Measurements from ENCODE around the gene TAF8. TPM values are rescaled to one million over a fixed set of nuclear protein-coding genes. Genes with fewer than 3 reads are reported as not detected.

The TAF8 gene
- total RNA-seq, 4 donors from 2014 or later, result 6.0 to 33.2 (median 10.8) TPM

DNA sequence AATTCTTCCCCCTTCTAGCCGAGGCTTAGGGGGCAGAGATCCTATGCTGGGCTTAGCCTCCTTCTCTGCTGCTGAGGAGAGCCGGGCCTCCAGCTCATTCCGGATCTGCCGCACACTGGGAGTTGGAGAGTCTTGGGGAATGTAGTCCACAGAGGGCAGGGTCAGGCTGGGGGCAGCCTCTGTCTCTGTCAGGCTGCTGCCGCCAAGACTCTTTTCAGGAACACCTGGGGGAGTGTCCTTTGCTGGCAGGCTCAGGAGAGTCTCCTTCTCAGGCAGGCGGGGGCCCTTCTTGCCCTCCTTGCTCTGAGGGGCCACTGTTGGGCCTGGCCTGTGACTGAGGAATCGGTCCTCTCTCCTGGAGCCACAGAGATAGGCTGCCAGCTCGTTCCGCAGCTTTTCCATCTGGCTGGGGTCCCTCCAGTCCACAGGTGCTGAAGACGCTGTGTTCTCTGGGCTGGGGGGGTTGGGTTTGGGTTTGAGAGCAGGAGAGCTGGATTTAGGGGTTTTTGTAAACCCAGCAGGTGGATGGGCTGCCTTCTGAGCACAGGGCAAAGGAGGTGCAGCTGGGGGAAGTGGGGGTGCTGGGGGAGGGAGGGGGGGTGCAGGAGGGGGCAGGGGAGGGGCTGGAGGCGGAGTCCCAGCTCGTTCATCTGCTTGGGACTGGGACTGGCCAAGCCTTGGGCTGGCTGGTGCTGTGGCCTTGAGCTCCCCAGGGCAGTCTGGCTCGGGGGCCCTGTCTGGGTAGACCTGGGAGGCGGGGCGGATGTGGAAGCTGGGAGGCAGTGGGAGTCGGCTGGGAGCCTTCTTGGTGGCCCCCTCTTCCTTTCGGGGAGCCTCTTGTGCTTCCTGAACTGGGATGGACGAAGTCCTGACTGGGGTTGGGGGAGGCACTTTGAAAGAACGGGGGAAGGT, 56.0 kb downstream of the TAF8 start:
- no peaks in the 10 kb centered on the region for H3K9me3 ChIP-seq
- peaks cover 0 to 6% (median 0%) of the 10 kb centered on the region in 4 donors for H3K27me3 ChIP-seq
- intact Hi-C loops (cut with DNase I), result no loop called here
- peaks cover 7 to 79% (median 7%) of the 10 kb centered on the region in 3 donors for H3K36me3 ChIP-seq
- no peak for TF ChIP-seq CTCF (IDR thresholded peaks at IDR 0.05)
- no peak for TF ChIP-seq POLR2A (IDR thresholded peaks at IDR 0.05)
- DNase-seq, result no peak
- peak overlapping the region in 1 of 4 donors; percentile 92 for H3K27ac ChIP-seq
- H3K4me1 ChIP-seq, result peaks cover 18 to 63% (median 24%) of the 10 kb centered on the region in 3 donors
- 72 to 73% methylated on average over 3 to 8 of the region's 19 CpGs for WGBS, 2 donors
- no peak overlapping the region for H3K4me3 ChIP-seq

- intact Hi-C loops (cut with DNase I), result no loop called here
- Histone ChIP-seq H3K4me3 (no peak overlapping the region), H3K36me3 (peaks cover 2 to 91% (median 7%) of the 10 kb centered on the region in 3 donors), H3K27me3 (peaks cover 0 to 6% (median 0%) of the 10 kb centered on the region in 4 donors), H3K9me3 (no peaks in the 10 kb centered on the region), H3K27ac (no peak overlapping the region), H3K4me1 (peaks cover 6 to 48% (median 18%) of the 10 kb centered on the region in 3 donors)
- 94 to 100% methylated on average over 1 to 2 of the region's 2 CpGs for WGBS, 2 donors
- no peak for DNase-seq
- TF ChIP-seq POLR2A (IDR thresholded peaks at IDR 0.05) (no peak), CTCF (IDR thresholded peaks at IDR 0.05) (no peak)
Observed at GRCh38 chr6:42108071-42108470, 57.7 kb downstream of the TAF8 start.

GRCh38 chr6:42110683-42111082, 60.4 kb downstream of the TAF8 start:
- Histone ChIP-seq H3K27ac (no peak overlapping the region), H3K4me1 (peaks cover 0 to 46% (median 6%) of the 10 kb centered on the region in 3 donors), H3K27me3 (peaks cover 0 to 6% (median 0%) of the 10 kb centered on the region in 4 donors), H3K4me3 (no peak overlapping the region), H3K9me3 (no peaks in the 10 kb centered on the region), H3K36me3 (peaks cover 0 to 67% (median 7%) of the 10 kb centered on the region in 3 donors)
- 71 to 80% methylated on average over 3 of the region's 3 CpGs for WGBS, 2 donors
- no peak for DNase-seq
- intact Hi-C loops (cut with DNase I), result no loop called here
- no peak for TF ChIP-seq CTCF (IDR thresholded peaks at IDR 0.05)
- no peak for TF ChIP-seq POLR2A (IDR thresholded peaks at IDR 0.05)

DNA sequence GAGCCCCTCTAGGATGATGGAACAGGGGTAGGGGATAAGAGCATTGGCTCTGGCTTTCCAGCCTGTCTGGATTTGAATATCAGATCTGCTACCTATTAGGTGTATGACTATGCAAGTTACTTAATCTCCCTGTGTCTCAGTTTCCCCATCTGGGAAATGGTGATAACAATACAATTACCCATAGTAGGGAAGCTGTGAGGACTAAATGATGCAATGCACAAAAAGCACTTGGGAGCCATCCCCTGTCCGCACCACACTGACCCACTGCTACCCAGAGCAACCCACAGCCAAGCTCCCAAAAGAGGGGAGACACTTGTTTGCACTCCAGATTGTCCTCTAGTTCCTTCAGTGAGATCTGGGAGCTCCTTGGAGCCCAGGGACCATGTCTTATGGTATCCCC, 62.0 kb downstream of the TAF8 start:
- DNase-seq, result no peak
- Histone ChIP-seq H3K4me1 (peaks cover 0 to 40% (median 6%) of the 10 kb centered on the region in 3 donors), H3K27me3 (no peaks in the 10 kb centered on the region), H3K36me3 (peaks cover 0 to 50% (median 7%) of the 10 kb centered on the region in 3 donors), H3K27ac (no peak overlapping the region), H3K9me3 (no peaks in the 10 kb centered on the region), H3K4me3 (no peak overlapping the region)
- WGBS, 2 donors, result 83 to 100% methylated on average over 1 of the region's 1 CpG
- no peak for TF ChIP-seq POLR2A (IDR thresholded peaks at IDR 0.05)
- no peak for TF ChIP-seq CTCF (IDR thresholded peaks at IDR 0.05)
- intact Hi-C loops (cut with DNase I), result no loop called here

GRCh38 chr6:42113936-42114636, 63.8 kb downstream of the TAF8 start:
- Histone ChIP-seq H3K36me3 (peaks cover 0 to 33% (median 4%) of the 10 kb centered on the region in 3 donors), H3K9me3 (no peaks in the 10 kb centered on the region), H3K27me3 (no peaks in the 10 kb centered on the region), H3K27ac (peak overlapping the region; percentile 28 to 65 (median 54)), H3K4me1 (peaks cover 8 to 54% (median 18%) of the 10 kb centered on the region in 3 donors), H3K4me3 (no peak overlapping the region)
- intact Hi-C loops (cut with DNase I), result no loop called here
- TF ChIP-seq POLR2A (IDR thresholded peaks at IDR 0.05), result no peak
- no peak for TF ChIP-seq CTCF (IDR thresholded peaks at IDR 0.05)
- no peak for DNase-seq
- WGBS, 2 donors, result 32 to 42% methylated on average over 5 of the region's 5 CpGs

Data from esophagus squamous epithelium (tissue), 5 donors.